GM23338 (cell line): Measurements from ENCODE around the gene TMEM44.

Source experiments
- CTCF ChIP-seq, 2 experiments: fragments of 200-600 bp in 1 of 2; sonication (generic) in 1 of 2; conservative IDR thresholded peaks; 2 replicates each; pipeline versions ENCODE4 v1.5.1 to v1.6.1; 2016 to 2017; ENCODE audit warnings: antibody characterized with exemption in 2 of 2, low read depth in 2 of 2, mild to moderate bottlenecking in 2 of 2, moderate library complexity in 1 of 2
- EZH2 ChIP-seq: fragments of 200-600 bp; sonication (generic); IDR thresholded peaks from one replicate; pipeline ENCODE4 v1.8.0; 2017; ENCODE audit warnings: antibody characterized with exemption, mild to moderate bottlenecking, low read depth; ENCODE audit not compliant: unreplicated experiment
- NANOG ChIP-seq: IDR thresholded peaks from 2 replicates; pipeline ENCODE4 v1.6.1; 2016; ENCODE audit warnings: antibody characterized with exemption, borderline replicate concordance
- POLR2AphosphoS5 ChIP-seq: IDR thresholded peaks from 2 replicates; pipeline ENCODE4 v1.6.1; 2016; ENCODE audit warnings: antibody characterized with exemption, low read depth

GRCh38 chr3:194617827-194618226 lies 15.4 kb downstream of the TMEM44 start:
- TF ChIP-seq POLR2AphosphoS5, result no peak
- no peak for TF ChIP-seq NANOG
- no peak for TF ChIP-seq CTCF (conservative IDR thresholded peaks at IDR 0.05; ENCODE audit: low read depth in 2 of 2)
- TF ChIP-seq EZH2, result no peak
